Heart right ventricle (tissue), 16 donors: ENCODE results near the gene SLC22A7. TPM values are rescaled to one million over a fixed set of nuclear protein-coding genes. Genes with fewer than 3 reads are reported as not detected.

Experiments
- ATAC-seq, 8 donors: fragments of 200-7000 bp; cut with Tn5 transposase; one replicate each; pipeline ENCODE4 v1.9.1; 2020; ENCODE audit warnings: mild to moderate bottlenecking in 8 of 8, moderate library complexity in 8 of 8, moderate number of reproducible peaks in 1 of 8
- DNase-seq, 2 donors: peaks; one replicate each; pipeline ENCODE4 v3.0.0-alpha.2; 2020
- H3K27ac ChIP-seq, 10 donors: fragments of 200-600 bp; sonication (generic) in 2 of 10; one replicate each; pipeline versions ENCODE4 v1.5.0 to v1.8.0; 2020 to 2022; ENCODE audit warnings: mild to moderate bottlenecking in 3 of 10
- H3K27me3 ChIP-seq, 7 donors: fragments of 200-600 bp; one replicate each; pipeline ENCODE4 v1.8.0; 2021 to 2022; ENCODE audit warnings: mild to moderate bottlenecking in 2 of 7
- H3K36me3 ChIP-seq, 9 donors: fragments of 200-600 bp; sonication (generic) in 1 of 9; one replicate each; pipeline versions ENCODE4 v1.5.0 to v1.8.0; 2020 to 2022; ENCODE audit warnings: mild to moderate bottlenecking in 2 of 9
- H3K4me1 ChIP-seq, 9 donors: fragments of 200-600 bp; sonication (generic) in 1 of 9; one replicate each; pipeline versions ENCODE4 v1.5.0 to v1.8.0; 2020 to 2022; ENCODE audit warnings: mild to moderate bottlenecking in 4 of 9
- H3K4me3 ChIP-seq, 10 donors: fragments of 200-600 bp; sonication (generic) in 2 of 10; one replicate each; pipeline versions ENCODE4 v1.5.0 to v1.8.0; 2020 to 2022; ENCODE audit warnings: mild to moderate bottlenecking in 7 of 10, moderate library complexity in 2 of 10
- H3K9me3 ChIP-seq, 11 donors: fragments of 200-600 bp in 10 of 11; sonication (generic) in 2 of 11; one replicate each; pipeline versions ENCODE4 v1.5.0 to v1.8.0; 2013 to 2022; ENCODE audit warnings: mild to moderate bottlenecking in 2 of 11, control low read depth in 1 of 11, moderate library complexity in 1 of 11
- CTCF ChIP-seq, 9 donors: fragments of 200-600 bp; sonication (generic) in 2 of 9; IDR thresholded peaks; one replicate each; pipeline versions ENCODE4 v1.5.0 to v1.8.0; 2021 to 2022; ENCODE audit warnings: antibody characterized with exemption in 9 of 9, mild to moderate bottlenecking in 5 of 9, moderate library complexity in 1 of 9
- WGBS, 2 donors: extraction: QIAGEN DNeasy Blood & Tissue Kit; methylation state at CpG; one replicate each; pipeline ENCODE4 v1.1.7; 2013; ENCODE audit warnings: inconsistent platforms in 1 of 2; 5-methylcytosine and 5-hydroxymethylcytosine counted together
- intact Hi-C, 10 donors: fragments of 100-400 bp; cut with DNase I; formaldehyde crosslinking; loops; one replicate each; pipeline versions ENCODE4 v1.11.1 to v1.14.2; 2022
- polyA plus RNA-seq, 2 donors: library from polyadenylated mRNA; stranded (reverse); fragments of 200-250 nt; gene quantifications; one replicate each; pipeline ENCODE4 v1.2.3, GENCODE V29; 2013
- total RNA-seq, 10 donors: library from RNA; stranded (reverse); fragmentation: NEBNext Ultra II Directional in 3 of 10; extraction: Animal tissue kit (Norgen Biotek cat#: 25700) in 3 of 10; gene quantifications; one replicate each; pipeline versions ENCODE4 v1.2.1 to v1.2.4, GENCODE V29; 2021 to 2023
- donor health status: Arrhythmogenic right ventricular cardiomyopathy.
- donor health status: ischemic (EF 13 %, LVEDD 7.1; RV severe dilation, severe dysfunction).
- donor health status: healthy with polysubstance abuse.
- donor health status: DM: no; HTN: yes; CAD: no.
- donor health status: DM: no; HTN: no; CAD: no.
- donor health status: ischemic (EF 25% LVEDD 6.9; RV normal size, moderate dysfunction).
- donor health status: ischemic (EF 25% LVEDD 5.7; RV mildly dilated, moderate dysfunction).
- donor health status: healthy.
- donor health status: DM: yes; HTN: yes; CAD: no.
- donor health status: Ischemic cardiomyopathy.
- donor health status: ischemic (EF 35%, LVEDD 5.7; RV mildly dilated, moderate dysfunction).
- donor health status: nonischemic (EF 11% LVEDD 7.7; RV severe dilation, severe dysfunction).
- donor health status: DM: yes; HTN: yes; CAD: no.
- donor health status: PGD.
- donor health status: ischemic (EF 29% LVEDD 5.4; RV normal size, mild dysfunction).
- donor health status: nonischemic (EF 23%, LVEDD 6.1; RV moderate dilation, normal function).

SLC22A7 gene
- total and polyA plus RNA-seq, 12 donors: 0.15 to 0.37 (median 0.22) TPM; not detected in 6

GRCh38 chr6:43334466-43335095, 36.5 kb downstream of the SLC22A7 start:
- DNase-seq (no peak), ATAC-seq (peak in 3 of 8 donors; percentile 28 to 73 (median 37))
- TF ChIP-seq CTCF (IDR thresholded peaks at IDR 0.05): peak; percentile 24 to 63 (median 53)
- H3K27ac ChIP-seq: peak overlapping the region in 3 of 10 donors; percentile 9 to 25 (median 23)
- peaks cover 0 to 40% (median 9%) of the 10 kb centered on the region in 9 donors for H3K36me3 ChIP-seq
- H3K4me3 ChIP-seq: no peak overlapping the region
- 31% methylated on average over 2 of the region's 2 CpGs for WGBS, 2 donors
- intact Hi-C loops: loop anchor here in 7 of 10 donors (1.0 to 10.0 kb wide), 8 partner anchors 60 to 432 kb away; no protein-coding TSS in a partner anchor
- peaks cover 0 to 25% (median 13%) of the 10 kb centered on the region in 9 donors for H3K4me1 ChIP-seq
- H3K9me3 ChIP-seq: no peaks in the 10 kb centered on the region
- H3K27me3 ChIP-seq: no peaks in the 10 kb centered on the region

- ATAC-seq (no peak), DNase-seq (no peak)
- Histone ChIP-seq H3K27ac (no peak overlapping the region), H3K4me1 (peaks cover 0 to 25% (median 13%) of the 10 kb centered on the region in 9 donors), H3K27me3 (no peaks in the 10 kb centered on the region), H3K4me3 (no peak overlapping the region), H3K36me3 (peaks cover 0 to 48% (median 18%) of the 10 kb centered on the region in 9 donors), H3K9me3 (no peaks in the 10 kb centered on the region)
- intact Hi-C loops: loop anchor here in 5 of 10 donors (2.0 to 10.0 kb wide), 5 partner anchors 61 to 73 kb away; no protein-coding TSS in a partner anchor
- 92% methylated on average over 3 of the region's 3 CpGs for WGBS, 2 donors
- TF ChIP-seq CTCF (IDR thresholded peaks at IDR 0.05): no peak
Measured at GRCh38 chr6:43335469-43335868, 37.4 kb downstream of the SLC22A7 start.

GRCh38 chr6:43336382-43336781, 38.3 kb downstream of the SLC22A7 start:
- H3K36me3 ChIP-seq: peaks cover 0 to 58% (median 24%) of the 10 kb centered on the region in 9 donors
- DNase-seq: no peak
- ATAC-seq: peak in 1 of 8 donors; percentile 20
- H3K9me3 ChIP-seq: no peaks in the 10 kb centered on the region
- WGBS, 2 donors: 38 to 52% methylated on average over 3 of the region's 3 CpGs
- no peaks in the 10 kb centered on the region for H3K27me3 ChIP-seq
- intact Hi-C loops: loop anchor here in 3 of 10 donors (5.0 to 10.0 kb wide), 3 partner anchors 62 to 74 kb away; no protein-coding TSS in a partner anchor
- peaks cover 0 to 22% (median 13%) of the 10 kb centered on the region in 9 donors for H3K4me1 ChIP-seq
- H3K27ac ChIP-seq: peak overlapping the region in 1 of 10 donors; percentile 9
- no peak for TF ChIP-seq CTCF (IDR thresholded peaks at IDR 0.05)
- H3K4me3 ChIP-seq: no peak overlapping the region

GRCh38 chr6:43338243-43338642, 40.2 kb downstream of the SLC22A7 start:
- H3K4me1 ChIP-seq: peaks cover 0 to 22% (median 11%) of the 10 kb centered on the region in 9 donors
- TF ChIP-seq CTCF (IDR thresholded peaks at IDR 0.05): no peak
- intact Hi-C loops: loop anchor here in 3 of 10 donors (5.0 to 10.0 kb wide), 3 partner anchors 63 to 76 kb away; no protein-coding TSS in a partner anchor
- no peak overlapping the region for H3K27ac ChIP-seq
- no peak for ATAC-seq
- H3K4me3 ChIP-seq: no peak overlapping the region
- no peaks in the 10 kb centered on the region for H3K9me3 ChIP-seq
- no peaks in the 10 kb centered on the region for H3K27me3 ChIP-seq
- no peak for DNase-seq
- peaks cover 0 to 76% (median 32%) of the 10 kb centered on the region in 9 donors for H3K36me3 ChIP-seq
